NCI-H2196 (cell line): ENCODE results near the gene GRIK3.

ENCODE experiments used
- DNase-seq: peaks from one replicate; lab custom pipeline; 2025; ENCODE audit not compliant: unreplicated experiment; lab: John Stamatoyannopoulos, UW

Gene GRIK3

DNA sequence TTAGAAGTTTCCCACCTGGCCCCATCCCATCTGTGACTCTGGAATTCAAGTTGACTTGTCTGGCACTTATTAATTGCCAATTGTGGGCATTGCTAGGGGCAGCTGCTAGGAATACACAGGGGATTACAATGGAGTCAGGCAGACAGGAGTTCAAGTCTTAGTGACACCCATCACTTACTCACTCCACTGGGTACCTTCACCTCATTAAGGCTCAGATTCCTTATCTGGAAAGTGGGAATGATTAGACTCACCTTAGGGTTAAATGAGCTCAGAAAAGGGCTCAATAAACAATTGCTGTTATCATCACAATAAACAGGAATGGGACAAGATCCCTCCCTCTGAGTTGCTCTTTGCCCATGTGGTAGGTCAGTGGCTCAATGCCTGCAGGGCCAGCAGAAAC lies 18.2 kb downstream of the GRIK3 start:
- DNase-seq = no peak

DNA sequence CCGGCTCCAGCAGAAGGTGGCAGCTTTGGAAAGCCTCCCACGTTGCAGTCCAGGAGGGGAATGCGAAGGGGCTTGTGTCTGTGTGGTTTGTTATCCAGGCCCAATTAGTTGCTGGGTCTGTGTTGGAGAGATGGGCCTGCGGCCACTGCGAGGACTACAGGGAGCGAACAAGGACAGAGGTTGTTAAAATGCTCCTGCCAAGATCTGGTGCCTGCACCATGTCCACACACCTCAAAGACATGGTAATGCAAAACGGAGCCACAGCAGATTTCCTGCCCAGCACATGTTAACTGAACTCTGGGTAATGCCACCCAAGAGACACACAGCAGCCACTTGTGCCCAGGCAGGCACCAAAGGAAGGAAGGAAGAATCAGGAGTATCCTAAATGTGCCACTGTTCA lies 18.6 kb downstream of the GRIK3 start:
- no peak for DNase-seq

DNA sequence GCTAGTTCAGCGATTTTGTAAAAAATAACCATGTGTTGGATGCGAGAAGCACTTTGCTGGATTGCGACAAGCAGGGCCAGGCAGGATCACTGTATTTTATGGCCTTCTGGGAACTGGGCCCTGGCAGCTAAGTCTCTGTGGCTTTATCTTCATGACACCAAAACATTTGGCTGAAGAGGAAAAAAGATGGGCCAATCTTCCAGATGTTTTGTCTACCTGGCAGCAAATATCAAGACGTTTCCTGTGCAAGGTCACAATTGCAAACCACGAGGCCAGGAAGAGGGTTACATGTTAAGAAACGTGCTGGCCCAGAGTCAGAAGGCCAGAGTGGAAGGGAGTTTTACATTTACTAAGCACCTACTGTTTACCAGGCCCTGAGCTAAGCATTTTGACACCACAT lies 22.1 kb downstream of the GRIK3 start:
- no peak for DNase-seq

DNA sequence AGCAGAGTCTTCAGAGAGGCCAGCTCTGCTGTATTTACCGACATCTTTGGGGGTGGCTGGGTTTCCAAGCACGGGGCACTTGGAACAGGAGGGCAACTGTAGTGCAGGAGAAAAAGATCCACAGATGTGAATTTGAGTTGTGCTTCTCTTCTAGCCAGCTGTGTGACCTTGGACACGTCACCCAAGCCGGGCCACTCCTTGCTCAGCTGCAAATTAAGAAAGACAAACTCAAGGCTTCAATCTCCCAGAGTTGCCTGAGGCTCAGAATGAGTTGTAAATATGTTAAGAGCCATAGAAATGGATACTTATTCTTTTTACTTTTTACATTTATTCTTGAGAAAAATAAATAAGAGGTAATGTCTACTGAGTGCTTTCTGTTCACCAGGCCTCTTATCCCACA lies 24.3 kb downstream of the GRIK3 start:
- no peak for DNase-seq

DNA sequence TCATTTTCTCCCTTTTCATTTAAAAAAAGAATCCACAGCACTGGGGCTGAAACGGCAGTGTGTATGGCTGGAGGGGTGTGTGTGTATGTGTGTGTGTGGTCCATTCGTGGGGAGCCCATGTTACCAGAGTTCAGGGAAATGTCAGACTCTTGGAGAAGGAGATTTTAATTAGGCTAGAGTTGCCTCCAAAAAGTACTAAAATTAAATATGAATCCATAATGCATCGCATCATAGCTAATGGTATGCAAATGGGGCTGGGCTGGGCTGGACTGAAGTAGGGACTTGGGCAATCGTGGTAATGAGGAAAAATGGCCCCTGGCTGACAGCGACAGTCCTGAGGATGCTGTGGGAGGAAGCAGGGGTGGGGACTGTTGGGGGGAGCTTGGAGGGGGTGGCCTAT lies 24.8 kb downstream of the GRIK3 start:
- no peak for DNase-seq

DNA sequence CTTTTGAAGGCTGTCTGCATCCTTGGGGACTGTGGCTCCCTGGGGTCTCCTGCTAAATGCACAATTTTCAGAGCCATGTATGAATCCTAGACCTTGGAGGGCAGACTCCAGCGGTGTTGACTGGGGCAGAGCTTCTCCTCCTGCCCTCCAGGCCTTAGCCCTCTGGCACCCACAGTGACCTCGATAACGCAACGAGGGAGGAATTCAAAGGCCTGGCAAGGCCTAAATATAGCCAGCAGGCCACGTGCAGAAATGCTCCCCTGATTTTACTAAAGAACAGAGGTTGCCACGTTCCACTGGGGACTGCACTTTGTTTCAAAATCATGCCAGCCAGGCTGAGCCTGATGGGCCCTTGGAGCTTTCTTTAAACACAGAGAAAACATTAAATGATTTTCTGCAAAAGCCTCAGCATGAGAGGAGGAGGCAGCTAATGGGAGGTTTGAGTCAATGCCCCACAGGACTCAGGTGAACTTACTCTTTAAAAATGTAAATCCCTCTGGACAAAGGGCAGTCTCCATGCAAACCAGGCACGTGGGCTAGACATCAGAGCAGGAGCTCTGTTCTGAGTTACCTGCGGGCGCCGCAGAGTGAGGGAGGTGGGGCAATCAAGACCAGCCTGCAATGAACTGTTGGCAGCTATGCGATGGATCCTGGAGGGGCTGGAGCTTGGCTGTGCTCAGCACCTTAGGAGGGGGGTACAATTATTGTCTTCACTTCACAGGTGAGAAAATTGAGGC lies 28.0 kb downstream of the GRIK3 start:
- no peak for DNase-seq

DNA sequence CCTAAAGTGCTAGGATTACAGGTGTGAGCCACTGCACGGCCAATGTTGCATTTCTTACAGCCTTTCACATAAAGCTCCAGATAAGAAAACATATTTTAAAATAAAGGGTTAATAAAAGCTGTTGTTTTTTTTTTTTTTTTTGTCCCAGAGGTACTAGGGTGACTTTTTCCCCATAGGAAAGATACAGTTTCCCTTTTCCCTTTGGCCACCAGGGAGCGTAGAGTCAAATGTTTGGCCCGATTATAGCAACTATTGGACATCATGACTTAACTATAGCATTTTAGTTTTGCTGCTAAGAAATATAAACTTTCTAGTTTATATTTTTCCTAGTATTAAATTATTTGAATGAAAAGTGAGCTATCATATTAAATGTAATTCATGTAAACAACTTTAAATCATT lies 31.4 kb downstream of the GRIK3 start:
- DNase-seq = no peak

DNA sequence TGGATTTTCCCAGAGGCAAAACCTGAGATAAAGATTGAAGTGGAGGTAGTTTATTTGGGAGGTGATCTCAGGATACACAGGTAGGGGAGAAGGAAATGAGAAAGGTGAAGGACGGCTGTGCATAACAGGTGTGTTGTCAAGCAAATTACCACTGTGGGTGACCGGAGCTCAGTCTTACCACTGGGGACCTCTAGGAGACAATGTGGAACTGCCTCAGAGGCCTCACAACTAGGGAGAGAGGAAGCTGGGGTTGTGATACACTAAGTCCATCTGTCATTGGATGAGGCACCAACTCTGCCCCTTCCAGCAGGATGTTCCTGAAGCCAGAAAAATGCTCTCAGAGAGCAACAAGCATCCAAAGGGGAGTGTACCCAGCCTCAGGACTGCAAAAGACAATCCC lies 32.6 kb downstream of the GRIK3 start:
- no peak for DNase-seq

DNA sequence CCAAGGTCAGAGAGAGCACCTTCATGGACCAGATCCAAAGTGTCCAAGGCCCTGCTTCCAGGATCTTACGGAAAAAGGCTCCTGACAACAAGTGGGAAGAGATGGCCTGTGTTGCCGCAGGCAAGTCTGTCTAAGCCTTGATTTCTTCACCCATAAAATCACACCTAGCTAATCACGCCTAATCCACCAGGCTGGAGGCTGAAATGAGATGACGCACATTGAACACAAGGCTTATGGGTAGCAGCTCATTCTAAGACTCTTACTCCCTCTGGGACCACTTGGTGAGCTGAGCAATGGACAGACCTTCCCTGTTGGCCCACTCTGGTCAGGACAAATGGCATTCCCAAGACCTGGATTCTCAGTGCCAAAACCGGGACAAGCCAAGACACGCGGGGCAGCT lies 38.2 kb downstream of the GRIK3 start:
- no peak for DNase-seq

DNA sequence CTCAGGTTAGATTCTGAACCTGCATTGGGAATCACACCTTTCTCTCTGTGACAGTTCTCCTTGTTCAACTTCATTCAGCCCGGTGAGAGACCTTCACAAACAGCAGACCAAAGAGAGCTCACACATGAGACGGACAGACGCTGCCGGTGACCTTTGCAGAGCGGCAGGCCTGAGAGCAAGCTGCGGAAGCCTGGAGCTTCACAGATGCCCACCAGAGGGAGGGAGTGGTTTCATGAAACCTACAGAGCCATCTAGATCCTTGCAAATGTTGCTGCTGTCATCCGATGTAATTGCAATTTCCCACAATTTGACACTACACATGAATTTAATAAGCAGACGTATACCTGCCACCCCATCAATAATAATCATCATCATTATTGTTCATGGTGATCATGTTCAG lies 39.4 kb downstream of the GRIK3 start:
- no peak for DNase-seq

DNA sequence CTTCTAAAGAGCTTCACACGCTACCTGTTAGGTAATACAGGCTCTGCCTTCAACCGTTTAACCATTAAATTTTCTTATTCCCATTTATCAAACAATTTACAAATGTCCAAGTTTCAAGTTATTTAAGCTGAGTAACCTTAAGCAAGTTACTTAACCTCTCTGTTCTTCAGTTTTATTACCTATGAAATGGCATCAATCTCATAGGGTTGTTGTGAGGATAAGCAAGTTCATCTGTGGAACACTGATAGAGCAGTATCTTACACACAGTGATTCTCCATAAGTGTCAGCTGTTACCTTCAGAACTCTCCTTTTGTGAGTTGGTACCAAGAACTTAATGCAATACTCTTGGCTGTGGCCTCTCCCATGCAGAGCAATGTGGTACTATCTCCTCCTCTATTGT lies 40.0 kb downstream of the GRIK3 start:
- no peak for DNase-seq

DNA sequence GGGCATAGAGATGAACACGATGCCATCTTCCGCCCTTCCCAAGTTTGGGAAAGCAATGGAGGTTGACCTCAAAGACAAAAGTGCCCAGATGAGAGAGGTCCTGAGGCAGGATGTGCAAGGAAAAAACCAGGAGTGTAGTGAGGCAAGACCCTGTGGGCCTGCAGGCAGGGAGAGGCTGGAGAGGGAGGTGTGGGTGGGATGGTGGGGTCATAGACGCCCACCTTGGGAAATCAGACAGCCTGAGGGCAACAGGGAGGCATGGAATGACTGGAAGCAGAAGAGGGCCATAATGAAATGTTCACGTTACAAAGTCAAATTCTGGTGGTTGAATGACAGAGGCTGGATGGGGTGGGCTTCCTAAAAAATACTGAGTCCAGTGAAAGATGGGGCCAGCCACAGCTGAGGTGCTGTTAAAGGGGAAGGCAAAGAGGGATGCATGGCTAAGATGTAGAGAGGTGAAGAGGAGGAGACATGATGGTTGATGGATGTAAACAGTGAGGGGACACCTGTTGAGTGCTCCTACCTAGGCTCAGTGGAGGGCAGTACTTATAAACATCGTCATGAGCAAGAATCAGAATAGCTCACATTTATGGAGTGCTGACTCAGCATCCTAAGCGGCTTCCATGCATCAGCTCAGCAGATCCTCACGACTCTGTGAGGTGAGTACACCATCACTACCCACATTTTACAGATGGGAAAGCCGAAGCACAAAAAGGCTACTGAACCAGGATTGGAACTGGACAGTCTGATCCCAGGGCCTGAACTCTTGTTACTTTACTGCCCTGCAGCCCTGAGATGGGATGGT lies 42.0 kb downstream of the GRIK3 start:
- no peak for DNase-seq

DNA sequence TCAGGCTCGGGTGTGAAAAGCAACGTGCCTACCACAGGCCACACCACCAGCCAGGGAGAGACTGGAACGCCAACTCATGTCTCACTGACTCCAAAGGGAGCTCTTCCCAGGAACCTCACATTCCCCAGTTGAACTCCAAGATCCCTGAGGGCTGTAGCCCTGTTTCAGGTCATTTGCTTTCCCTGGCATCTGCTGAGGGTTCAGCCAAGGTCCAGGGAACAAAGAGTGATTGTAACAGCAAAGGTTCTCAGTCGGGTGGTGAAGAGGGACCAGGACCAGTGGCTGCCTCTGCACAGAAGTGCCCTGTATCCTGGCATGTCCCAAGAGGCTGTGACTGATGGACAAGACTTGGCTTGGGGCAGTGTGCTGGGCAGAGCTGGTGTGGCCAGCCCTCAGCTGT lies 42.8 kb downstream of the GRIK3 start:
- DNase-seq = no peak

DNA sequence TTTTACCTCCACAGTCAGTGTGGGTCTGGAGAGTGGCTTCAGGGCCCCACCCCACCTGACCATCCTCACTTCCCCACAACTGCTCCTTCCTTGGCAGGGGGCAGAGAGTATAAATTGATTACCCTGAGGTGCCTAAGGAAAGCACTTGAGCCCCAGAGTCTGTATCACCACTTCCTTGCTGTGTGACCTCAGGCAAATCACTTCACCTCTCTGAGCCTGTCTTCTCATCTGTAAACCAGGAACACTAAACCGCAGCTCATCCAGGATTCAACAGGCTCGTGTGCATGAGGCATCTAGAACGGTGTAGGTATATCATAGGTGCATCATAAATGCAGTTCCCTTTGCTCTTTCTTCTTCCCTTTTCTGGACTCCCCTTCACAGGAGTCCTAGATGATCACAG lies 43.4 kb downstream of the GRIK3 start:
- no peak for DNase-seq

DNA sequence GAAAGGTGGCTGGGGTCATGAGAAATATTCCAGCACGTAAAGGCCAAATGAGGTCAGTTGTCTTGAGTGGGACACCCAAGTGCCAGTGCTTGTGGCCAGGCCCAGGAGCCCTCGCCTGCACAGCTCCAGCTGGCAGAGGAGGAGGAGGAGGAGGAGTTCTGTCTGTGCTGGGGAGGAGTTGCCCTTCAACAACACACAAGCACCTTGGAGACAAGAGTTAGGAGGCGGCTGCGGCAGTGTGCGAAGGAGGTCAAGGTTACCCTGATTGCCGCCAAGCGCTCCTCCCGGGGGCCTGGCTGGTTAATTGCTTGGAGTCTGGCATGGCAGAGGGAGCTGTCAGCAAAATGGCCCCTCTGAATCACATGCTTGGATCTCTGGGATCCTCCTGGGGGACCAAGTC lies 45.1 kb downstream of the GRIK3 start:
- no peak for DNase-seq

DNA sequence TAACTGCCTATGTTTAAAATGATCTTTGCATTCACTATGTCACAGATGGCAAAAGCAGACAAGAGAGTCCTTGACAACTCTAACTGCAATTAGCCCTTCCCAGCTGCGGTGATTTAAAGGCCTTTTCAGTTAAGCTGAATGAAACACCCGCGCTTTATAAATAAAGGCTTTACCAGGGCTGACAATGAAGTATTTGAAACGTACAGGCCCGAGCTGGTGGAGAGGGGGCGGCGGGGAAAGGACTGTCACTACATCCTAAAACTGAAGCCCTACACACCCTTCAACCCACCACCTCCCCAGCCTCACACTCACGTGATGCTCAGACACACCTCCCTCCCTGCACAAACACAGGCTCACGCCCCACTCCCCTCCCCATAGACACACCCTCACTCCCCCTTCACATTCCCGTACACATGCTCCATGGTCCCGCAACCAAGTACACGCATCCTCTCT lies 45.5 kb downstream of the GRIK3 start:
- DNase-seq = no peak

DNA sequence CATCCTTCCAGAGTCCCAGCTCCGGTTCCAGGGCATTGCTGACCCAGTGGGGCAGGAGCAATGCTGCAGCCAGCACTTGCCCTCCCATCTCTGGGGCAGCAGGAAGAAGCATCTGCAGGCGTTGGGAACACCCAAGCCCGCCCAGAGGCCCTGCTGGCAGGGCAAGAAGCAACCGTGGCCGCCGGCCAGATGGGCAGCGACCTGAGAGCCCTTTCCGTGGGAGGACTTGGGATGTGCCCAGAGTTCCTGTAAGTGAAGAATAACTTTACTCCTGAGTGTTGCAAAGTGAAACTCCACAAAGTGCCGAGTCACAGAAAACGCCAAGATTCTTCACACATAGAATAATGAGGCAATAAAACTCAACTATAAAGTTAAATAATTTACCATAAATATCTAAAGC lies 46.0 kb downstream of the GRIK3 start:
- DNase-seq = no peak

DNA sequence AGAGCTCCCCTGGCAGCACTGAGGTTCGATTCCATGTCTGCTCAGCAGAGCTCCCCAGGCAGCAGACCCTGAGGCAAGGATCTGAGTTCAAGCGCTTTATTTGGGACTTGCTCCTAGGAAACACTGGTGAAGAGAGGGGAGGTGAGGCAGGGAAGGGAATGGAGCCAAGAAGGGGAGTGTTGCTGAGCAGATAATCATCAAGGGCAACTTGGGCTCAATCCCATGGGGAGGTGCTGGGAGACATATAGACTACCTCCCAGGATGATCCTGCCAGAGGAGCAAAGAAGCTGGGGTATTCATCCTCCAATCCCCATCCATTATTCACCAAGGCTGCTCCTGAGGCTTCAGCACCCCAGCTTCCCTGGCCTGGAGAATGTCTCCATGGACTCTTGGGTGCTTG lies 47.0 kb downstream of the GRIK3 start:
- no peak for DNase-seq

DNA sequence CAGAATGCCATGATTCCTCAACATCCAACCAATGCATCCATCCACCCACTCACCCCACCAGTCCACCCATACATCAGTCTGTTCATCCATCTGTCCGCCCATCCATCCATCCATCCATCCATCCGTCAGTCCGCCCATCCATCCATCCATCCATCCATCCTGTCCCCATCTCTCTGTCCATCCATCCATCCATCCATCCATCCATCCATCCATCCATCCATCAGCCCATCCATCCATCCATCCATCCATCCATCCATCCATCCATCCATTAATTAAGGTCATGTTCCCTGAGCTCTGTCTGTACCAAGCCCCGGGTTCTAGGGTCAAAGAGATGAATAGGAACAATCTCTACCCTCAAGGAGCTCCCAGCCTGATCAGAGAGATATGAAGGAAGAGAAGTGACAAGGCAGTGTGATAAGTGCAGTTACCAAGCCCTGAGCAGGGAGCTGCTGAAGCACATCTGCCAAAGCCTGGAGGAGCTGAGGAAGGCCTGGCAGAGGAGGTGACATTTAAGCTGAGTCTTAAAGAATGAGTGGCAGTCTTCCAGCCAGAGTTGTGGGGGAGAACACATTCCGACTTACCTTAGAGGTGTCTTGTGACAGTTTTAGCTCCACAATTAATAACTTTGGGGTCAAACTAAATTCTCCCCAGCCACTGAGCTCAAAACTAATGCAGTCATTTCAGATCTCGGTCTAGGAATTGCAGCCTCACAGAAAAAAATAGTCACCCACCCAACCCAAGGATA lies 47.9 kb downstream of the GRIK3 start:
- no peak for DNase-seq

DNA sequence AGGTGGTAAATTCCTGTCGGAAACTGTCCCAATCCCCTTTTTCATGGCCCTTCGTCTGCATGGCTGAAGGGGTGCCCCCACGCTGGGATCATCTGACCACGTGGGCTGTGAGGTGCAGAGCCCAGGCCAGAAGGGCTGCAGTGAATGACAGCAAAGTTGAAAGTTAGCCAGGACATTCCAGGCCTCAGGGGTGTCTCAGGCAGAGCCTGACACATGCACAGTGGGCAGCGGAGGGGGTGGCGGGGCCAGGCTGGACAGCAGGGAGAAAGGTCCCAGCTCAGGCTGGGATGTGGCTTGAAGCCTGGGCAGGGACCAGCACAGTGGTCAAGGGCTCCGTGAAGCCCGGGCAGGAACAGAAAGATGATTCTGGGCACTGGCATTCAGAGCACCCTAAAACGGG lies 49.6 kb downstream of the GRIK3 start:
- DNase-seq = no peak

DNA sequence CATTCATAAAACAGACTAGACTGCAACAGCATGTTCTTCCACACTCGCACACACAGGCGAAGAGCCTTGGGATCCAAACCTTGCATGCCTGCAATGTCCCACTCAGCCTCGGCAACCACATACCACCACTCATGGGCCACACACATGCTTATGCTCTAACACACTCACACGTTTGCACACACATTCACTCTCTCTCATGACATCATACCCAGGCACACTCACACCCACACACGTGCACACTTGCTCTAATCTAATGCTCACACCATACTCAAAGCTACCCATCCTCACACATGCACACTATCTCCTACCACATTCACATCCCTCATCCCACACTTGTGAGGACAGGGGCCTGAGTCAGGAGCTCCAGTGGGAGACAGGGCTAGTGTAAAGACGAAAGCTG lies 50.3 kb downstream of the GRIK3 start:
- no peak for DNase-seq

DNA sequence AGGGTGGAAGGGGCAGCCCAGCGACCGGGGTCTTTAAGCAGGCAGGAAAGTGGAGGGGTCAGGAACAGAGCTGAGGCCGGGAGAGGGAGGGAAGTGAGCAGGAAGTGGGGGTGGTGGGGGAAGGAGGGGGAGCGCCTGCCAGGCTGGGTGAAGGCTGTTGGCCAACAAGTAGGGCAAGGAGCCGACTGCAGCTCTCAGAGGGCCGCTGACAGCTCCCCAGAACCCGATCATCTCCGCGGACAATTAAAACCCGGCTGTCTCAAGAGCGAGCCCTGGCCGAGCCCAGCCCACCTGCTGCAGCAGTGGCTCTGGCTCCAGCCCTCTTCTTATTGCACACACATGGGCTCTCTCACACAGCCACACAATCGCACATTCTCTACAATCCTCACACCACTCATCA lies 51.6 kb downstream of the GRIK3 start:
- DNase-seq = no peak
